IMR-90 (cell line): ENCODE data around the gene AQP6. TPM values are rescaled to one million over a fixed set of nuclear protein-coding genes. Genes with fewer than 3 reads are reported as not detected.

Source experiments
- ATAC-seq: fragments of 200-7000 bp; cut with Tn5 transposase; 2 replicates; pipeline ENCODE4 v1.9.1; 2020; ENCODE audit warnings: low read depth, mild to moderate bottlenecking, moderate library complexity
- BruUV-seq: library from RNA; stranded (reverse); fragments of 400-500 nt; replicated peaks from 2 replicates; lab custom pipeline; 2021; lab: Mats Ljungman, UMichigan
- CTCF ChIA-PET: fragments of 300-600 bp; formaldehyde crosslinking; extraction: SDS; loops from one replicate; lab custom pipeline; 2021; ENCODE audit warnings: antibody characterized with exemption; lab: Yijun Ruan, JAX
- POLR2A ChIA-PET: fragments of 300-600 bp; sonication (Branson Sonifier 250); formaldehyde crosslinking; loops from one replicate; lab custom pipeline; 2022; ENCODE audit warnings: antibody characterized with exemption; ENCODE audit not compliant: unreplicated experiment; lab: Charles Lee
- DNase-seq: peaks from one replicate; pipeline ENCODE4 v3.0.0; 2013
- H2AFZ ChIP-seq: replicated peaks from 2 replicates; pipeline ENCODE3; 2013; ENCODE audit warnings: low read length, mild to moderate bottlenecking; ENCODE audit not compliant: poor library complexity
- H2AK5ac ChIP-seq: 2 replicates; pipeline ENCODE4 v1.6.1; 2013; ENCODE audit warnings: low read depth, low read length, inconsistent platforms
- H2AK9ac ChIP-seq: replicated peaks from 2 replicates; pipeline ENCODE3; 2013; ENCODE audit warnings: mild to moderate bottlenecking, low read depth, low read length, moderate library complexity; ENCODE audit not compliant: poor library complexity
- H2BK120ac ChIP-seq: 2 replicates; pipeline ENCODE4 v1.6.1; 2013; ENCODE audit warnings: low read depth, low read length, inconsistent platforms
- H2BK15ac ChIP-seq: 3 replicates; pipeline ENCODE4 v1.6.1; 2013; ENCODE audit warnings: low read depth, low read length, inconsistent platforms
- H2BK20ac ChIP-seq: 2 replicates; pipeline ENCODE4 v1.6.1; 2013; ENCODE audit warnings: low read depth, mild to moderate bottlenecking, inconsistent platforms, low read length, moderate library complexity
- H2BK5ac ChIP-seq: 2 replicates; pipeline ENCODE4 v1.6.1; 2013; ENCODE audit warnings: mild to moderate bottlenecking, low read depth, low read length, inconsistent platforms; ENCODE audit not compliant: poor library complexity, severe bottlenecking
- H3K14ac ChIP-seq: replicated peaks from 2 replicates; pipeline ENCODE4 v1.6.1; 2013; ENCODE audit warnings: low read depth, low read length, inconsistent platforms
- H3K18ac ChIP-seq: 2 replicates; pipeline ENCODE4 v1.6.1; 2013; ENCODE audit warnings: low read depth, low read length, control low read depth
- H3K23ac ChIP-seq: 2 replicates; pipeline ENCODE4 v1.6.1; 2013; ENCODE audit warnings: low read depth, low read length, inconsistent platforms
- H3K27ac ChIP-seq: 2 replicates; pipeline ENCODE4 v1.5.1; 2013; ENCODE audit warnings: mild to moderate bottlenecking, control low read depth, low read length; ENCODE audit not compliant: insufficient read depth
- H3K27me3 ChIP-seq: 2 replicates; pipeline ENCODE4 v1.6.1; 2013; ENCODE audit warnings: low read length; ENCODE audit not compliant: control insufficient read depth, insufficient read depth
- H3K36me3 ChIP-seq: 2 replicates; pipeline ENCODE4 v1.6.1; 2013; ENCODE audit warnings: low read length, mixed read lengths; ENCODE audit not compliant: control insufficient read depth, insufficient read depth
- H3K4ac ChIP-seq: 2 replicates; pipeline ENCODE4 v1.6.1; 2013; ENCODE audit warnings: low read depth, low read length, inconsistent platforms
- H3K4me1 ChIP-seq: 2 replicates; pipeline ENCODE4 v1.6.1; 2013; ENCODE audit warnings: low read length, mixed read lengths; ENCODE audit not compliant: control insufficient read depth, insufficient read depth
- H3K4me2 ChIP-seq: 2 replicates; pipeline ENCODE4 v1.6.1; 2013; ENCODE audit warnings: low read depth, mild to moderate bottlenecking, control low read depth, low read length, moderate library complexity
- H3K4me3 ChIP-seq: 2 replicates; pipeline ENCODE4 v1.5.1; 2013; ENCODE audit warnings: low read depth, mild to moderate bottlenecking, control low read depth, low read length, moderate library complexity; ENCODE audit not compliant: insufficient read depth
- H3K56ac ChIP-seq: 2 replicates; pipeline ENCODE4 v1.6.1; 2013; ENCODE audit warnings: low read length, inconsistent platforms; ENCODE audit not compliant: insufficient read depth; ENCODE audit errors: extremely low read depth
- H3K79me1 ChIP-seq, 2 experiments: 2 replicates each; pipeline ENCODE4 v1.6.1; 2013; ENCODE audit warnings: low read length in 2 of 2, inconsistent platforms in 1 of 2, low read depth in 1 of 2
- H3K9ac ChIP-seq: 2 replicates; pipeline ENCODE4 v1.6.1; 2013; ENCODE audit warnings: low read depth, low read length, control low read depth
- H3K9me1 ChIP-seq: 2 replicates; pipeline ENCODE4 v1.6.1; 2013; ENCODE audit warnings: low read length, inconsistent platforms; ENCODE audit not compliant: insufficient read depth
- H3K9me3 ChIP-seq: 2 replicates; pipeline ENCODE4 v1.6.1; 2013; ENCODE audit warnings: low read length; ENCODE audit not compliant: control insufficient read depth, insufficient read depth
- H4K20me1 ChIP-seq: 2 replicates; pipeline ENCODE4 v1.6.1; 2013; ENCODE audit warnings: low read length, inconsistent platforms; ENCODE audit not compliant: insufficient read depth
- H4K5ac ChIP-seq: 2 replicates; pipeline ENCODE4 v1.6.1; 2013; ENCODE audit warnings: mild to moderate bottlenecking, low read depth, low read length, control low read depth
- H4K8ac ChIP-seq, 2 experiments: 2 replicates each; pipeline ENCODE4 v1.6.1; 2013; ENCODE audit warnings: low read depth in 2 of 2, low read length in 2 of 2, control low read depth in 1 of 2, inconsistent platforms in 1 of 2
- H4K91ac ChIP-seq: 2 replicates; pipeline ENCODE4 v1.6.1; 2013; ENCODE audit warnings: low read depth, low read length, inconsistent platforms; ENCODE audit not compliant: insufficient read depth
- CHD1 ChIP-seq: IDR thresholded peaks from 2 replicates; pipeline ENCODE4 v1.6.1; 2012; ENCODE audit warnings: low read depth, low read length, improper control_type of control experiment
- ELK1 ChIP-seq: fragments of 150-350 bp; IDR thresholded peaks from 2 replicates; pipeline ENCODE4 v1.6.1; 2016; ENCODE audit warnings: low read depth, mild to moderate bottlenecking, low read length, moderate library complexity, borderline replicate concordance
- MAZ ChIP-seq: IDR thresholded peaks from 2 replicates; pipeline ENCODE4 v1.6.1; 2012; ENCODE audit warnings: low read depth, mild to moderate bottlenecking, low read length, improper control_type of control experiment, moderate library complexity, borderline replicate concordance
- NFE2L2 ChIP-seq: fragments of 150-350 bp; IDR thresholded peaks from 2 replicates; pipeline ENCODE4 v1.6.1; 2016; ENCODE audit warnings: low read depth, mild to moderate bottlenecking, low read length
- POLR2A ChIP-seq: IDR thresholded peaks from 2 replicates; pipeline ENCODE4 v1.6.1; 2012; ENCODE audit warnings: mild to moderate bottlenecking, low read depth, low read length
- RAD21 ChIP-seq: IDR thresholded peaks from 2 replicates; pipeline ENCODE4 v1.6.1; 2012; ENCODE audit warnings: low read length, improper control_type of control experiment
- WGBS, 2 experiments: methylation state at CpG; one replicate each; pipeline versions ENCODE4 v1.1.5 to v1.1.7; 2013; ENCODE audit warnings: missing lambda C conversion rate in 2 of 2; ENCODE audit not compliant: insufficient read length in 1 of 2; ENCODE audit errors: extremely low coverage in 2 of 2; 5-methylcytosine and 5-hydroxymethylcytosine counted together
- dilution Hi-C: fragments of 300-500 bp; cut with HindIII; formaldehyde crosslinking; loops from one replicate; pipeline ENCODE4 v1.14.3; 2018; ENCODE audit warnings: low sequenced_read_pairs; ENCODE audit not compliant: unreplicated experiment
- in situ Hi-C: fragments of 300-500 bp; cut with MboI; formaldehyde crosslinking; loops from 3 replicates; pipeline ENCODE4 v1.14.3; 2019; ENCODE audit warnings: low sequenced_read_pairs, inconsistent platforms, mixed read lengths
- intact Hi-C: fragments of 100-400 bp; cut with micrococcal nuclease; formaldehyde crosslinking; loops from 2 replicates; pipeline ENCODE4 v1.10.0; 2022
- polyA plus RNA-seq, 3 experiments: library from polyadenylated mRNA; depleted of rRNA; stranded (reverse); fragments of >200 nt; gene quantifications; 2 replicates each; pipeline ENCODE4 v1.2.3, GENCODE V29; 2012; ENCODE audit warnings: low replicate concordance in 1 of 3
- total RNA-seq: library from RNA; depleted of rRNA; stranded (reverse); fragments of >200 nt; gene quantifications from 2 replicates; pipeline ENCODE4 v1.2.3, GENCODE V29; 2012
- TF ChIP-seq, protein P1 (sequence below): conservative IDR thresholded peaks from 2 replicates; pipeline ENCODE4 v1.5.1; 2012; ENCODE audit warnings: mild to moderate bottlenecking, low read depth, low read length, improper control_type of control experiment
- TF ChIP-seq, protein P2 (sequence below): fragments of 150-350 bp; IDR thresholded peaks from 2 replicates; pipeline ENCODE4 v1.6.1; 2017; ENCODE audit warnings: mild to moderate bottlenecking, antibody characterized with exemption, low read length, low read depth

Gene AQP6
- total and polyA plus RNA-seq, 2 of the 4 experiments (the other 2 are of a cell fraction), result not detected

GRCh38 chr12:49959685-49960473 lies 12.9 kb upstream of the AQP6 start:
- ATAC-seq, result no peak
- Histone ChIP-seq H4K8ac (no peak overlapping the region), H3K4me2 (no peak overlapping the region), H2BK15ac (no peak overlapping the region), H3K9ac (no peak overlapping the region), H2AK9ac (no peak overlapping the region), H3K27me3 (peaks cover 96% of the 10 kb centered on the region), H2AFZ (peak overlapping the region; percentile 56), H4K20me1 (no peaks in the 10 kb centered on the region), H3K9me1 (no peaks in the 10 kb centered on the region), H3K9me3 (no peaks in the 10 kb centered on the region; the same call in 1 of the 2 replicates), H4K5ac (no peak overlapping the region), H2AK5ac (no peak overlapping the region), H3K4ac (no peak overlapping the region), H2BK20ac (no peak overlapping the region), H3K23ac (no peak overlapping the region), H3K56ac (no peak overlapping the region), H3K4me1 (no peaks in the 10 kb centered on the region), H3K14ac (no peak overlapping the region), H3K18ac (no peak overlapping the region), H2BK120ac (no peak overlapping the region), H3K4me3 (no peak overlapping the region), H3K36me3 (no peaks in the 10 kb centered on the region), H2BK5ac (no peak overlapping the region), H3K79me1 (no peaks in the 10 kb centered on the region), H4K91ac (no peak overlapping the region), H3K27ac (no peak overlapping the region)
- BruUV-seq, result no TSS peak
- in situ Hi-C loops, result loop anchor here (10.0 kb wide), 1 partner anchor 185 kb away; no protein-coding TSS in a partner anchor
- dilution Hi-C loops, result no loop called here
- intact Hi-C loops, result loop anchor here (10.0 kb wide), 1 partner anchor 215 kb away; no protein-coding TSS in a partner anchor
- DNase-seq, result no peak
- CTCF ChIA-PET, result interaction anchor here (1.1 to 1.8 kb wide), 2 partner anchors 7 to 14 kb away, joined by 3 to 6 read pairs; no protein-coding TSS in a partner anchor
- WGBS, 2 experiments, result 39% methylated on average over 6 of the region's 11 CpGs; no CpG with 5 or more reads in 1 of the 2 experiments
- TF ChIP-seq, protein P1, sequence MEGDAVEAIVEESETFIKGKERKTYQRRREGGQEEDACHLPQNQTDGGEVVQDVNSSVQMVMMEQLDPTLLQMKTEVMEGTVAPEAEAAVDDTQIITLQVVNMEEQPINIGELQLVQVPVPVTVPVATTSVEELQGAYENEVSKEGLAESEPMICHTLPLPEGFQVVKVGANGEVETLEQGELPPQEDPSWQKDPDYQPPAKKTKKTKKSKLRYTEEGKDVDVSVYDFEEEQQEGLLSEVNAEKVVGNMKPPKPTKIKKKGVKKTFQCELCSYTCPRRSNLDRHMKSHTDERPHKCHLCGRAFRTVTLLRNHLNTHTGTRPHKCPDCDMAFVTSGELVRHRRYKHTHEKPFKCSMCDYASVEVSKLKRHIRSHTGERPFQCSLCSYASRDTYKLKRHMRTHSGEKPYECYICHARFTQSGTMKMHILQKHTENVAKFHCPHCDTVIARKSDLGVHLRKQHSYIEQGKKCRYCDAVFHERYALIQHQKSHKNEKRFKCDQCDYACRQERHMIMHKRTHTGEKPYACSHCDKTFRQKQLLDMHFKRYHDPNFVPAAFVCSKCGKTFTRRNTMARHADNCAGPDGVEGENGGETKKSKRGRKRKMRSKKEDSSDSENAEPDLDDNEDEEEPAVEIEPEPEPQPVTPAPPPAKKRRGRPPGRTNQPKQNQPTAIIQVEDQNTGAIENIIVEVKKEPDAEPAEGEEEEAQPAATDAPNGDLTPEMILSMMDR, result no peak
- TF ChIP-seq NFE2L2, result no peak
- TF ChIP-seq, protein P2, sequence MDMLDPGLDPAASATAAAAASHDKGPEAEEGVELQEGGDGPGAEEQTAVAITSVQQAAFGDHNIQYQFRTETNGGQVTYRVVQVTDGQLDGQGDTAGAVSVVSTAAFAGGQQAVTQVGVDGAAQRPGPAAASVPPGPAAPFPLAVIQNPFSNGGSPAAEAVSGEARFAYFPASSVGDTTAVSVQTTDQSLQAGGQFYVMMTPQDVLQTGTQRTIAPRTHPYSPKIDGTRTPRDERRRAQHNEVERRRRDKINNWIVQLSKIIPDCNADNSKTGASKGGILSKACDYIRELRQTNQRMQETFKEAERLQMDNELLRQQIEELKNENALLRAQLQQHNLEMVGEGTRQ, result no peak
- no peak for TF ChIP-seq CHD1
- no peak for TF ChIP-seq ELK1
- no peak for TF ChIP-seq POLR2A
- TF ChIP-seq MAZ, result no peak
- TF ChIP-seq RAD21, result no peak
- POLR2A ChIA-PET, result no interaction called here
